HCT116 (cell line): ENCODE results near the gene KRTAP23-1. TPM values are rescaled to one million over a fixed set of nuclear protein-coding genes. Genes with fewer than 3 reads are reported as not detected.

ENCODE experiments used
- ATAC-seq: fragments of 200-7000 bp; cut with Tn5 transposase; 2 replicates; pipeline ENCODE4 v1.9.1; 2020; ENCODE audit warnings: mild to moderate bottlenecking, moderate library complexity
- BruUV-seq: library from RNA; stranded (reverse); fragments of 400-500 nt; replicated peaks from 2 replicates; lab custom pipeline; 2021; lab: Mats Ljungman, UMichigan
- CTCF ChIA-PET: fragments of 300-600 bp; sonication (Branson Sonifier 250); formaldehyde crosslinking; loops from one replicate; lab custom pipeline; 2021; ENCODE audit warnings: antibody characterized with exemption; lab: Charles Lee
- POLR2A ChIA-PET: fragments of 300-600, 350-600 bp; sonication (Branson Sonifier 250); formaldehyde crosslinking; loops from one replicate; lab custom pipeline; 2021; ENCODE audit warnings: antibody characterized with exemption; lab: Charles Lee
- RAD21 ChIA-PET, 2 experiments: fragments of 300-600 bp; sonication (Branson Sonifier 250); formaldehyde crosslinking; loops; one replicate each; lab custom pipeline; 2023; ENCODE audit warnings: low total read pairs in 2 of 2; ENCODE audit not compliant: uncharacterized antibody in 2 of 2, unreplicated experiment in 2 of 2, low non-redundant PET in 1 of 2; lab: Charles Lee
- DNase-seq: peaks from one replicate; pipeline ENCODE4 v3.0.0-alpha.2; 2010; ENCODE audit warnings: low read depth, low spot score
- H2AFZ ChIP-seq: fragments of 200-600 bp; shearing (Covaris generic), sonication (generic); 2 replicates; pipeline ENCODE4 v1.6.1; 2017; ENCODE audit warnings: low read depth, mixed run types, mixed read lengths, antibody characterized with exemption, low read length; ENCODE audit not compliant: poor library complexity, severe bottlenecking
- H3K27ac ChIP-seq: 2 replicates; pipeline ENCODE4 v1.5.1; 2012; ENCODE audit warnings: low read depth, low read length
- H3K27me3 ChIP-seq: fragments of 200-600 bp; sonication (generic); 2 replicates; pipeline ENCODE4 v1.6.1; 2016; ENCODE audit warnings: mixed run types, low read length, mixed read lengths; ENCODE audit not compliant: insufficient read depth
- H3K36me3 ChIP-seq, 2 experiments: fragments of 200-500 bp in 1 of 2; fragments of 200-600 bp in 1 of 2; sonication (Bioruptor generic) in 1 of 2; sonication (generic) in 1 of 2; 2 replicates each; pipeline versions ENCODE4 v1.5.1 to v1.6.1; 2014 to 2016; ENCODE audit warnings: low read length in 2 of 2, inconsistent platforms in 1 of 2, mixed read lengths in 1 of 2, mixed run types in 1 of 2; ENCODE audit not compliant: insufficient read depth in 2 of 2, control insufficient read depth in 1 of 2
- H3K4me1 ChIP-seq, 2 experiments: fragments of 200-600 bp in 1 of 2; sonication (generic) in 1 of 2; 2 replicates each; pipeline versions ENCODE4 v1.5.1 to v1.6.1; 2012 to 2017; ENCODE audit warnings: low read length in 2 of 2, inconsistent platforms in 1 of 2, mild to moderate bottlenecking in 1 of 2, mixed read lengths in 1 of 2, mixed run types in 1 of 2, moderate library complexity in 1 of 2; ENCODE audit not compliant: insufficient read depth in 2 of 2, control insufficient read depth in 1 of 2
- H3K4me2 ChIP-seq: fragments of 200-600 bp; sonication (generic); 2 replicates; pipeline ENCODE4 v1.6.1; 2017; ENCODE audit warnings: mixed run types, low read length, mixed read lengths
- H3K4me3 ChIP-seq, 2 experiments: fragments of 200-600 bp in 1 of 2; sonication (generic) in 1 of 2; replicated peaks in 1 of 2; 2 replicates each; pipeline ENCODE4 v1.5.1; 2011 to 2016; ENCODE audit warnings: low read length in 2 of 2, control low read depth in 1 of 2, low read depth in 1 of 2, mild to moderate bottlenecking in 1 of 2, mixed read lengths in 1 of 2, mixed run types in 1 of 2
- H3K79me2 ChIP-seq: fragments of 200-600 bp; sonication (generic); 2 replicates; pipeline ENCODE4 v1.6.1; 2017; ENCODE audit warnings: mild to moderate bottlenecking, mixed run types, low read length, moderate library complexity, mixed read lengths; ENCODE audit not compliant: insufficient read depth
- H3K9ac ChIP-seq: fragments of 200-600 bp; sonication (generic); 2 replicates; pipeline ENCODE4 v1.6.1; 2016; ENCODE audit warnings: low read length, mixed read lengths
- H3K9me2 ChIP-seq: fragments of 200-600 bp; sonication (generic), shearing (Covaris generic); 2 replicates; pipeline ENCODE4 v1.6.1; 2017; ENCODE audit warnings: mixed run types, mild to moderate bottlenecking, moderate library complexity; ENCODE audit not compliant: insufficient read depth
- H3K9me3 ChIP-seq, 2 experiments: fragments of 200-500 bp in 1 of 2; fragments of 200-600 bp in 1 of 2; sonication (Bioruptor generic) in 1 of 2; sonication (generic) in 1 of 2; 2 replicates each; pipeline ENCODE4 v1.6.1; 2014 to 2017; ENCODE audit warnings: low read length in 2 of 2, mixed read lengths in 2 of 2, inconsistent platforms in 1 of 2, low read depth in 1 of 2, mild to moderate bottlenecking in 1 of 2, mixed run types in 1 of 2, moderate library complexity in 1 of 2; ENCODE audit not compliant: control insufficient read depth in 1 of 2, insufficient read depth in 1 of 2
- H4K20me1 ChIP-seq: fragments of 200-600 bp; sonication (generic), shearing (Covaris generic); 2 replicates; pipeline ENCODE4 v1.6.1; 2017; ENCODE audit warnings: mixed run types, mild to moderate bottlenecking, moderate library complexity; ENCODE audit not compliant: insufficient read depth
- CBX3 ChIP-seq: IDR thresholded peaks from 2 replicates; pipeline ENCODE4 v1.6.1; 2012; ENCODE audit warnings: low read depth
- CEBPB ChIP-seq: IDR thresholded peaks from 2 replicates; pipeline ENCODE4 v1.6.1; 2012; ENCODE audit warnings: low read depth
- ELF1 ChIP-seq: IDR thresholded peaks from 2 replicates; pipeline ENCODE4 v1.6.1; 2012; ENCODE audit warnings: low read depth, borderline replicate concordance
- EZH2 ChIP-seq: fragments of 200-600 bp; sonication (generic); IDR thresholded peaks from 2 replicates; pipeline ENCODE4 v1.6.1; 2017; ENCODE audit warnings: antibody characterized with exemption, mixed run types
- EZH2phosphoT487 ChIP-seq: fragments of 200-600 bp; IDR thresholded peaks from 2 replicates; pipeline ENCODE4 v1.6.1; 2018; ENCODE audit warnings: antibody characterized with exemption, borderline replicate concordance
- FOSL1 ChIP-seq: IDR thresholded peaks from 2 replicates; pipeline ENCODE4 v1.6.1; 2012; ENCODE audit warnings: low read depth
- JUND ChIP-seq: IDR thresholded peaks from 2 replicates; pipeline ENCODE4 v1.6.1; 2012
- POLR2A ChIP-seq: IDR thresholded peaks from 2 replicates; pipeline ENCODE4 v1.7.0; 2011; ENCODE audit warnings: borderline replicate concordance; ENCODE audit not compliant: insufficient read depth, insufficient read length; ENCODE audit errors: extremely low read depth
- POLR2AphosphoS5 ChIP-seq: IDR thresholded peaks from 2 replicates; pipeline ENCODE4 v1.6.1; 2011; ENCODE audit warnings: mild to moderate bottlenecking, low read depth, low read length, moderate library complexity
- RAD21 ChIP-seq: IDR thresholded peaks from 2 replicates; pipeline ENCODE4 v1.6.1; 2012; ENCODE audit warnings: low read depth, mild to moderate bottlenecking
- SIN3A ChIP-seq: IDR thresholded peaks from 2 replicates; pipeline ENCODE4 v1.6.1; 2012; ENCODE audit warnings: low read depth
- SP1 ChIP-seq: IDR thresholded peaks from 2 replicates; pipeline ENCODE4 v1.6.1; 2012; ENCODE audit warnings: low read depth
- SRF ChIP-seq: IDR thresholded peaks from 2 replicates; pipeline ENCODE4 v1.6.1; 2012; ENCODE audit warnings: low read depth
- TCF7L2 ChIP-seq: IDR thresholded peaks from 2 replicates; pipeline ENCODE4 v1.7.0; 2011; ENCODE audit warnings: borderline replicate concordance, inconsistent platforms; ENCODE audit not compliant: insufficient read depth, insufficient read length; ENCODE audit errors: extremely low read depth
- ZFX ChIP-seq: fragments of 450-650 bp; IDR thresholded peaks from 2 replicates; pipeline ENCODE4 v1.6.1; 2017
- ZNF274 ChIP-seq: fragments of 200-500 bp; sonication (Bioruptor generic); IDR thresholded peaks from 2 replicates; pipeline ENCODE4 v1.6.1; 2014; ENCODE audit warnings: mild to moderate bottlenecking, low read depth, low read length, inconsistent platforms
- intact Hi-C: fragments of 100-400 bp; cut with micrococcal nuclease; formaldehyde crosslinking; loops from 2 replicates; pipeline ENCODE4 v1.10.0; 2022
- total RNA-seq: library from RNA; stranded (reverse); gene quantifications from one replicate; pipeline ENCODE4 v1.2.1, GENCODE V29; 2021; ENCODE audit not compliant: unreplicated experiment
- TF ChIP-seq, protein P1 (sequence below): IDR thresholded peaks from 2 replicates; pipeline ENCODE4 v1.6.1; 2011; ENCODE audit warnings: mild to moderate bottlenecking, low read length, moderate library complexity; ENCODE audit not compliant: insufficient replicate concordance; ENCODE audit errors: extremely low read depth
- TF ChIP-seq, protein P2 (sequence below): IDR thresholded peaks from 2 replicates; pipeline ENCODE4 v1.6.1; 2012; ENCODE audit warnings: low read depth
- TF ChIP-seq, protein P3 (sequence below): IDR thresholded peaks from 2 replicates; pipeline ENCODE4 v1.6.1; 2012
- TF ChIP-seq, protein P4 (sequence below): IDR thresholded peaks from 2 replicates; pipeline ENCODE4 v1.6.1; 2012

Gene KRTAP23-1
- total RNA-seq, 1 experiment from 2014 or later = not detected

DNA sequence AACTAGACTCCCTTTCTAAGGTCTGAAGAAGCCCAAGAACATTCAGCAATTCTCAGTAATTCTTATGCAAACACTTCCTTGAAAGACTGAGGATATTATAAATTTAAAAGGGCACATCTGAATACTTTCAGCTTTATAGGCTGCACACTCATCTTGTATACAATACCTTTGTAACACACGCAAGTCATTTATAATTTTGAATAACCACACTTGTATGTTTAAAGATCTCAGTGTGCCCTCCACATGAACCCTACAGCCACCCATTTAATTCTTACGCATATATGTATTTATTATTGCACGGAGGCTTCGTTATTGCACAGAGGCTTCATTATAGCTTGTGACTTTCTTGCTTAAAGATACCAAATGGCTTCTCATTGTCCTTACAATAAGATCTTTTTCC lies 9.7 kb downstream of the KRTAP23-1 start:
- BruUV-seq = no TSS peak
- Histone ChIP-seq H3K9ac (no peak overlapping the region), H4K20me1 (no peaks in the 10 kb centered on the region), H3K4me2 (no peak overlapping the region), H3K79me2 (no peaks in the 10 kb centered on the region), H2AFZ (no peak overlapping the region), H3K9me2 (no peaks in the 10 kb centered on the region), H3K9me3 (peaks cover 0 to 26% of the 10 kb centered on the region in 2 experiments; a peak in 2 of 4 replicates), H3K4me1 (no peaks in the 10 kb centered on the region), H3K36me3 (no peaks in the 10 kb centered on the region), H3K27me3 (no peaks in the 10 kb centered on the region), H3K27ac (no peak overlapping the region), H3K4me3 (no peak overlapping the region)
- DNase-seq (no peak), ATAC-seq (no peak)
- intact Hi-C loops = no loop called here
- ChIA-PET POLR2A (no interaction called here), RAD21 (no interaction called here), CTCF (no interaction called here)
- no peak for TF ChIP-seq CEBPB
- TF ChIP-seq, protein P1, sequence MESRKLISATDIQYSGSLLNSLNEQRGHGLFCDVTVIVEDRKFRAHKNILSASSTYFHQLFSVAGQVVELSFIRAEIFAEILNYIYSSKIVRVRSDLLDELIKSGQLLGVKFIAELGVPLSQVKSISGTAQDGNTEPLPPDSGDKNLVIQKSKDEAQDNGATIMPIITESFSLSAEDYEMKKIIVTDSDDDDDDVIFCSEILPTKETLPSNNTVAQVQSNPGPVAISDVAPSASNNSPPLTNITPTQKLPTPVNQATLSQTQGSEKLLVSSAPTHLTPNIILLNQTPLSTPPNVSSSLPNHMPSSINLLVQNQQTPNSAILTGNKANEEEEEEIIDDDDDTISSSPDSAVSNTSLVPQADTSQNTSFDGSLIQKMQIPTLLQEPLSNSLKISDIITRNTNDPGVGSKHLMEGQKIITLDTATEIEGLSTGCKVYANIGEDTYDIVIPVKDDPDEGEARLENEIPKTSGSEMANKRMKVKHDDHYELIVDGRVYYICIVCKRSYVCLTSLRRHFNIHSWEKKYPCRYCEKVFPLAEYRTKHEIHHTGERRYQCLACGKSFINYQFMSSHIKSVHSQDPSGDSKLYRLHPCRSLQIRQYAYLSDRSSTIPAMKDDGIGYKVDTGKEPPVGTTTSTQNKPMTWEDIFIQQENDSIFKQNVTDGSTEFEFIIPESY = no peak
- no peak for TF ChIP-seq POLR2AphosphoS5
- no peak for TF ChIP-seq POLR2A
- TF ChIP-seq EZH2phosphoT487 = no peak
- no peak for TF ChIP-seq JUND
- no peak for TF ChIP-seq SIN3A
- no peak for TF ChIP-seq FOSL1
- TF ChIP-seq, protein P2, sequence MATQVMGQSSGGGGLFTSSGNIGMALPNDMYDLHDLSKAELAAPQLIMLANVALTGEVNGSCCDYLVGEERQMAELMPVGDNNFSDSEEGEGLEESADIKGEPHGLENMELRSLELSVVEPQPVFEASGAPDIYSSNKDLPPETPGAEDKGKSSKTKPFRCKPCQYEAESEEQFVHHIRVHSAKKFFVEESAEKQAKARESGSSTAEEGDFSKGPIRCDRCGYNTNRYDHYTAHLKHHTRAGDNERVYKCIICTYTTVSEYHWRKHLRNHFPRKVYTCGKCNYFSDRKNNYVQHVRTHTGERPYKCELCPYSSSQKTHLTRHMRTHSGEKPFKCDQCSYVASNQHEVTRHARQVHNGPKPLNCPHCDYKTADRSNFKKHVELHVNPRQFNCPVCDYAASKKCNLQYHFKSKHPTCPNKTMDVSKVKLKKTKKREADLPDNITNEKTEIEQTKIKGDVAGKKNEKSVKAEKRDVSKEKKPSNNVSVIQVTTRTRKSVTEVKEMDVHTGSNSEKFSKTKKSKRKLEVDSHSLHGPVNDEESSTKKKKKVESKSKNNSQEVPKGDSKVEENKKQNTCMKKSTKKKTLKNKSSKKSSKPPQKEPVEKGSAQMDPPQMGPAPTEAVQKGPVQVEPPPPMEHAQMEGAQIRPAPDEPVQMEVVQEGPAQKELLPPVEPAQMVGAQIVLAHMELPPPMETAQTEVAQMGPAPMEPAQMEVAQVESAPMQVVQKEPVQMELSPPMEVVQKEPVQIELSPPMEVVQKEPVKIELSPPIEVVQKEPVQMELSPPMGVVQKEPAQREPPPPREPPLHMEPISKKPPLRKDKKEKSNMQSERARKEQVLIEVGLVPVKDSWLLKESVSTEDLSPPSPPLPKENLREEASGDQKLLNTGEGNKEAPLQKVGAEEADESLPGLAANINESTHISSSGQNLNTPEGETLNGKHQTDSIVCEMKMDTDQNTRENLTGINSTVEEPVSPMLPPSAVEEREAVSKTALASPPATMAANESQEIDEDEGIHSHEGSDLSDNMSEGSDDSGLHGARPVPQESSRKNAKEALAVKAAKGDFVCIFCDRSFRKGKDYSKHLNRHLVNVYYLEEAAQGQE = no peak
- TF ChIP-seq, protein P3, sequence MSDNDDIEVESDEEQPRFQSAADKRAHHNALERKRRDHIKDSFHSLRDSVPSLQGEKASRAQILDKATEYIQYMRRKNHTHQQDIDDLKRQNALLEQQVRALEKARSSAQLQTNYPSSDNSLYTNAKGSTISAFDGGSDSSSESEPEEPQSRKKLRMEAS = no peak
- no peak for TF ChIP-seq SRF
- no peak for TF ChIP-seq ELF1
- no peak for TF ChIP-seq ZNF274
- no peak for TF ChIP-seq CBX3
- no peak for TF ChIP-seq TCF7L2
- no peak for TF ChIP-seq EZH2
- no peak for TF ChIP-seq RAD21
- no peak for TF ChIP-seq ZFX
- TF ChIP-seq, protein P4, sequence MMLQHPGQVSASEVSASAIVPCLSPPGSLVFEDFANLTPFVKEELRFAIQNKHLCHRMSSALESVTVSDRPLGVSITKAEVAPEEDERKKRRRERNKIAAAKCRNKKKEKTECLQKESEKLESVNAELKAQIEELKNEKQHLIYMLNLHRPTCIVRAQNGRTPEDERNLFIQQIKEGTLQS = no peak
- TF ChIP-seq SP1 = no peak
